ENCODE data around the gene PIP5K1B. TPM values are rescaled to one million over a fixed set of nuclear protein-coding genes. Genes with fewer than 3 reads are reported as not detected.

PIP5K1B gene
- total and polyA plus RNA-seq, 2 donors (not counting 3 experiments of a cell fraction or from before 2014, with no cell fraction given), result 0.27 TPM; not detected in 1

DNA sequence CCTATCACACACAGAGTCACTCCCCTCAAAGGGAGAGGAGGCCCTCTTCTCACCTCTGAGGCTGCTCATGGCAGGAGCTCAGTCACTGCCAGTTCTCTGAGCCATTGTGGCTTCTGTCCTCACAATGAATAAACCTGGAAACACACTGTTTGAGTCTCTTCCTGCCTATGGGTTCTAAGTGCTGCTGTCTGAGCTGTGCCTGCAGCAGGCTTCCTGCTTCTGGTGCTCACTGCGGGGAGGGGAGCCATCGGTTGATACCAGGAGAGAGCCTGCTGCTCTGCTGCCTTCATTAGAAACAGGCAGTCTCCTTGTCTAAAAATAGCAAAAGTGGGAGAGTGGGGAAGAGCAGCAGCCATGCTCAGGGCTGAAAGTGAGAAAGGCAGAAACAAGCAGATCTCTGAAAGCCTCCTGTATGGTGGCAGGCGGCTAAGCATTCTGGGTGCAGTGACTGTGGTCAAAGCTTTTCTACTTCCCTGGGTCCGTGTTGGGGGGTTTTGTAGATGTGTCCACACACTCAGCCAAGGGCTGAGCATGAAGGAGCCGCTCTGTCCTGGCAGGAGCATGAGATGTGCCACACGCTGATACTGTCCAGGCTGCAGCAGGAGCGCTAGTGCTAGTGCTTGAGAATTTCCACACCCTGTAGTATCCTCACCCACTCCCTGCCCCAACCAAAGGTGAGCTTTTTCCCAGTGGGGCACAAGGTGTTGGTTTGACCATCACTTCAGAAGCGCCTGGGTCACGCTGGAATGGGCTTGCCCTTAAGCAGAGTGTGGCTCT is 274.7 kb downstream of the PIP5K1B start:
- no peaks in the 10 kb centered on the region for H3K4me1 ChIP-seq (ENCODE audit: control insufficient read depth, extremely low read depth, insufficient read depth, low read length)
- TF ChIP-seq FOS (IDR thresholded peaks at IDR 0.05; ENCODE audit: borderline replicate concordance, insufficient read depth, low read length) (no peak), EZH2 (IDR thresholded peaks at IDR 0.05; ENCODE audit: borderline replicate concordance, low read depth, low read length, severe bottlenecking) (no peak), POLR2AphosphoS5 (IDR thresholded peaks at IDR 0.05; ENCODE audit: insufficient read depth, low read depth, low read length) (no peak), MYC (IDR thresholded peaks at IDR 0.05; ENCODE audit: low read depth, low read length) (no peak)
- H3K27ac ChIP-seq (ENCODE audit: insufficient read depth, low read depth, low read length), result no peak overlapping the region
- no peak overlapping the region for H3K4me3 ChIP-seq (replicated peaks in 1 of 3; ENCODE audit: insufficient read depth in 1 of 3, low read depth in 1 of 3, low read length in 3 of 3)
- H3K36me3 ChIP-seq (ENCODE audit: control insufficient read depth in 2 of 2, extremely low read depth in 1 of 2, insufficient read depth in 2 of 2, low read length in 2 of 2), result no peaks in the 10 kb centered on the region
- H3K4me2 ChIP-seq (ENCODE audit: insufficient read depth, low read length), result no peak overlapping the region
- DNase-seq (ENCODE audit: low read depth, low spot score) (no peak), FAIRE-seq (no peak)
- no peak overlapping the region for H3K9ac ChIP-seq (replicated peaks; ENCODE audit: extremely low read depth, insufficient read depth, low read length)
- no peaks in the 10 kb centered on the region for H3K9me1 ChIP-seq (replicated peaks; ENCODE audit: control insufficient read depth, extremely low read depth, insufficient read depth, low read length)
- CTCF ChIA-PET, result interaction anchor here (1.8 kb wide), 1 partner anchor 12 kb away, joined by 5 read pairs; no protein-coding TSS in a partner anchor
- dilution Hi-C loops (cut with MboI; ENCODE audit: extremely low pct_ligation_motif_present, low sequenced_read_pairs) (no loop called here), intact Hi-C loops (cut with micrococcal nuclease) (no loop called here)
- no peaks in the 10 kb centered on the region for H3K9me3 ChIP-seq (replicated peaks; ENCODE audit: control insufficient read depth, insufficient read depth, low read length)
- H3K27me3 ChIP-seq (ENCODE audit: control insufficient read depth in 2 of 2, insufficient read depth in 2 of 2, low read length in 2 of 2), result peaks cover 2 to 5% of the 10 kb centered on the region in 2 experiments
- POLR2A ChIA-PET, result no interaction called here
- no peak overlapping the region for H2AFZ ChIP-seq (ENCODE audit: low read depth, low read length)
- no peaks in the 10 kb centered on the region for H3K79me2 ChIP-seq (ENCODE audit: control insufficient read depth, insufficient read depth, low read length)
- no TSS peak for BruUV-seq (replicated peaks)
- H4K20me1 ChIP-seq (replicated peaks; ENCODE audit: control insufficient read depth, extremely low read depth, insufficient read depth, low read length), result no peaks in the 10 kb centered on the region

DNA sequence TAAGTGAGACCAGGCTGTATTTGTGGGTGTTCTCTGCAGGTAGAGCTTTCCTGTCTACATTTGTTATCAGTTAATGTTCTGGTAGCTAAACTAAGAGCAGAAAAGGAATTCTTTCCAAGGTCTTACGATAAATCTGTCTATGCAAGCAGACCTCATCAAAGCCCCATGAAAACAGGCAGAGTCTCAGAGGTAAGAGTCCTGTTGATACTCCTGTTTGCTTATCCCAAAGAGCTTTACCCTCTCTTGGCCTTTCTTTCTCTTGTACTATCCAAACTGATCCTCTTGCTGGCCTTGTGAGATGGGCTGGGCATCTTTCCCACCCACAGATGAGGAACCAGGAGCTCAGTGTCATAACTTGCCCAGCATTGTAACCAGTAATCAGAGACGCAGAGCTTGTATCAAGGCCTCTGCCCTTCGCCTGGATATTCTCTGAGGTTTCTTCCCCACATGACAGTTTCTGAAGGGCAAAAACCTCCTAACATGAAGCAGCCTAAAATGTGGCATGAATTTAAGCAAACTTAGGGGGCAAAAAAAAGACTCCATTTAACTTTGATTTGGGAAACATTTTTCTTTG is 275.4 kb downstream of the PIP5K1B start:
- dilution Hi-C loops (cut with MboI; ENCODE audit: extremely low pct_ligation_motif_present, low sequenced_read_pairs) (no loop called here), intact Hi-C loops (cut with micrococcal nuclease) (no loop called here)
- ChIA-PET CTCF (interaction anchor here (0.7 to 1.8 kb wide), 2 partner anchors 13 to 17 kb away, joined by 3 to 5 read pairs; no protein-coding TSS in a partner anchor), POLR2A (no interaction called here)
- Histone ChIP-seq H3K9me1 (replicated peaks; ENCODE audit: control insufficient read depth, extremely low read depth, insufficient read depth, low read length) (no peaks in the 10 kb centered on the region), H3K9me3 (replicated peaks; ENCODE audit: control insufficient read depth, insufficient read depth, low read length) (no peaks in the 10 kb centered on the region), H3K36me3 (ENCODE audit: control insufficient read depth in 2 of 2, extremely low read depth in 1 of 2, insufficient read depth in 2 of 2, low read length in 2 of 2) (no peaks in the 10 kb centered on the region), H3K27me3 (ENCODE audit: control insufficient read depth in 2 of 2, insufficient read depth in 2 of 2, low read length in 2 of 2) (peaks cover 2 to 5% of the 10 kb centered on the region in 2 experiments), H2AFZ (ENCODE audit: low read depth, low read length) (no peak overlapping the region), H3K4me2 (ENCODE audit: insufficient read depth, low read length) (no peak overlapping the region), H3K79me2 (ENCODE audit: control insufficient read depth, insufficient read depth, low read length) (no peaks in the 10 kb centered on the region), H3K9ac (replicated peaks; ENCODE audit: extremely low read depth, insufficient read depth, low read length) (no peak overlapping the region), H3K27ac (ENCODE audit: insufficient read depth, low read depth, low read length) (no peak overlapping the region), H4K20me1 (replicated peaks; ENCODE audit: control insufficient read depth, extremely low read depth, insufficient read depth, low read length) (no peaks in the 10 kb centered on the region), H3K4me3 (replicated peaks in 1 of 3; ENCODE audit: insufficient read depth in 1 of 3, low read depth in 1 of 3, low read length in 3 of 3) (no peak overlapping the region), H3K4me1 (ENCODE audit: control insufficient read depth, extremely low read depth, insufficient read depth, low read length) (no peaks in the 10 kb centered on the region)
- DNase-seq (ENCODE audit: low read depth, low spot score) (no peak), FAIRE-seq (no peak)
- no TSS peak for BruUV-seq (replicated peaks)
- TF ChIP-seq, protein P1, sequence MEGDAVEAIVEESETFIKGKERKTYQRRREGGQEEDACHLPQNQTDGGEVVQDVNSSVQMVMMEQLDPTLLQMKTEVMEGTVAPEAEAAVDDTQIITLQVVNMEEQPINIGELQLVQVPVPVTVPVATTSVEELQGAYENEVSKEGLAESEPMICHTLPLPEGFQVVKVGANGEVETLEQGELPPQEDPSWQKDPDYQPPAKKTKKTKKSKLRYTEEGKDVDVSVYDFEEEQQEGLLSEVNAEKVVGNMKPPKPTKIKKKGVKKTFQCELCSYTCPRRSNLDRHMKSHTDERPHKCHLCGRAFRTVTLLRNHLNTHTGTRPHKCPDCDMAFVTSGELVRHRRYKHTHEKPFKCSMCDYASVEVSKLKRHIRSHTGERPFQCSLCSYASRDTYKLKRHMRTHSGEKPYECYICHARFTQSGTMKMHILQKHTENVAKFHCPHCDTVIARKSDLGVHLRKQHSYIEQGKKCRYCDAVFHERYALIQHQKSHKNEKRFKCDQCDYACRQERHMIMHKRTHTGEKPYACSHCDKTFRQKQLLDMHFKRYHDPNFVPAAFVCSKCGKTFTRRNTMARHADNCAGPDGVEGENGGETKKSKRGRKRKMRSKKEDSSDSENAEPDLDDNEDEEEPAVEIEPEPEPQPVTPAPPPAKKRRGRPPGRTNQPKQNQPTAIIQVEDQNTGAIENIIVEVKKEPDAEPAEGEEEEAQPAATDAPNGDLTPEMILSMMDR (IDR thresholded peaks at IDR 0.05; ENCODE audit: extremely low read depth in 1 of 2, insufficient read depth in 1 of 2, low read depth in 1 of 2, low read length in 2 of 2), result no peak
- TF ChIP-seq MYC (IDR thresholded peaks at IDR 0.05; ENCODE audit: low read depth, low read length) (no peak), JUN (IDR thresholded peaks at IDR 0.05; ENCODE audit: borderline replicate concordance, insufficient read depth, insufficient read length, low read depth) (no peak), POLR2A (IDR thresholded peaks at IDR 0.05; ENCODE audit: low read depth, low read length) (no peak), GATA2 (IDR thresholded peaks at IDR 0.05; ENCODE audit: insufficient read depth, insufficient read length, low read depth, low read length) (no peak), FOS (IDR thresholded peaks at IDR 0.05; ENCODE audit: borderline replicate concordance, insufficient read depth, low read length) (no peak), EZH2 (IDR thresholded peaks at IDR 0.05; ENCODE audit: borderline replicate concordance, low read depth, low read length, severe bottlenecking) (no peak), POLR2AphosphoS5 (IDR thresholded peaks at IDR 0.05; ENCODE audit: insufficient read depth, low read depth, low read length) (no peak)
- TF ChIP-seq, protein P2, sequence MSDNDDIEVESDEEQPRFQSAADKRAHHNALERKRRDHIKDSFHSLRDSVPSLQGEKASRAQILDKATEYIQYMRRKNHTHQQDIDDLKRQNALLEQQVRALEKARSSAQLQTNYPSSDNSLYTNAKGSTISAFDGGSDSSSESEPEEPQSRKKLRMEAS (IDR thresholded peaks at IDR 0.05; ENCODE audit: insufficient read depth, insufficient read length), result no peak
